Stimulated activated memory B cell treated with anti-CD40 and anti-IgM and Interleukin-4, amounts not matched to agents 10 μg/mL and 1 μg/mL and 100 μg/mL, for 72 hours (primary cell): ENCODE results near the gene MLXIP.
"Not testable (repeated sequence)": the region's sequence is repeated elsewhere in the genome, so short reads cannot be mapped to it uniquely, and the experiment has no call there.

ENCODE experiments used
- ATAC-seq: fragments of 150-1000 bp; cut with Tn5 transposase; 2 replicates; pipeline ENCODE4 v1.10.0; 2021
- H3K27ac Mint-ChIP-seq: one replicate; pipeline ENCODE4 v1.8.0; 2022; ENCODE audit warnings: mild to moderate bottlenecking, mixed read lengths
- H3K27me3 Mint-ChIP-seq: one replicate; pipeline ENCODE4 v1.8.0; 2022; ENCODE audit warnings: mixed read lengths
- H3K36me3 Mint-ChIP-seq: one replicate; pipeline ENCODE4 v1.8.0; 2022; ENCODE audit warnings: mixed read lengths
- H3K4me1 Mint-ChIP-seq: one replicate; pipeline ENCODE4 v1.8.0; 2022; ENCODE audit warnings: mixed read lengths
- H3K4me3 Mint-ChIP-seq: one replicate; pipeline ENCODE4 v1.8.0; 2022; ENCODE audit warnings: mild to moderate bottlenecking, moderate library complexity, mixed read lengths
- H3K9me3 Mint-ChIP-seq: one replicate; pipeline ENCODE4 v1.8.0; 2022; ENCODE audit warnings: mixed read lengths

The MLXIP gene

GRCh38 chr12:122078141-122079032 is at the start of gene MLXIP:
MLXIP (plus strand) TSS chr12:122078756; CDS start chr12:122078854, 98 bp downstream.
- Mint-ChIP-seq H3K4me3 (peak within 1 kb of the TSS; percentile 75), H3K27ac (peak within 1 kb of the TSS; percentile 65), H3K27me3 (no peaks in the 10 kb centered on the region), H3K4me1 (peaks cover 61% of the 10 kb centered on the region), H3K9me3 (no peaks in the 10 kb centered on the region), H3K36me3 (no peaks in the 10 kb centered on the region)
- peak; percentile 96 for ATAC-seq

- peak overlapping the region; percentile 51 for H3K4me3 Mint-ChIP-seq
- H3K36me3 Mint-ChIP-seq, result peaks cover 16% of the 10 kb centered on the region
- H3K4me1 Mint-ChIP-seq, result peaks cover 68% of the 10 kb centered on the region
- no peaks in the 10 kb centered on the region for H3K9me3 Mint-ChIP-seq
- peak overlapping the region; percentile 74 for H3K27ac Mint-ChIP-seq
- H3K27me3 Mint-ChIP-seq, result no peaks in the 10 kb centered on the region
- ATAC-seq, result peak; percentile 84
Measured at GRCh38 chr12:122028905-122029560, 49.5 kb upstream of the MLXIP start.

- no peaks in the 10 kb centered on the region for H3K27me3 Mint-ChIP-seq
- peak overlapping the region; percentile 40 for H3K4me3 Mint-ChIP-seq
- ATAC-seq, result peak; percentile 5
- H3K9me3 Mint-ChIP-seq, result no peaks in the 10 kb centered on the region
- H3K27ac Mint-ChIP-seq, result peak overlapping the region; percentile 74
- H3K4me1 Mint-ChIP-seq, result peaks cover 67% of the 10 kb centered on the region
- H3K36me3 Mint-ChIP-seq, result peaks cover 19% of the 10 kb centered on the region
Measured at GRCh38 chr12:122029620-122030423, 48.7 kb upstream of the MLXIP start.

- Mint-ChIP-seq H3K27me3 (no peaks in the 10 kb centered on the region), H3K36me3 (peaks cover 26% of the 10 kb centered on the region), H3K9me3 (no peaks in the 10 kb centered on the region), H3K4me3 (peak overlapping the region; percentile 40), H3K27ac (peak overlapping the region; percentile 74), H3K4me1 (peaks cover 62% of the 10 kb centered on the region)
- ATAC-seq, result peak; percentile 9
Measured at GRCh38 chr12:122030424-122031035, 48.0 kb upstream of the MLXIP start.

GRCh38 chr12:122031342-122032216 is 47.0 kb upstream of the MLXIP start:
- ATAC-seq, result no peak
- Mint-ChIP-seq H3K9me3 (no peaks in the 10 kb centered on the region), H3K4me3 (no peak overlapping the region), H3K4me1 (peaks cover 58% of the 10 kb centered on the region), H3K27ac (peak overlapping the region; percentile 74), H3K27me3 (no peaks in the 10 kb centered on the region), H3K36me3 (peaks cover 37% of the 10 kb centered on the region)

- Mint-ChIP-seq H3K27ac (peak overlapping the region; percentile 74), H3K27me3 (no peaks in the 10 kb centered on the region), H3K9me3 (no peaks in the 10 kb centered on the region)
Measured at GRCh38 chr12:122032580-122032979, 46.0 kb upstream of the MLXIP start.

GRCh38 chr12:122035292-122035691 is 43.3 kb upstream of the MLXIP start:
- no peaks in the 10 kb centered on the region for H3K9me3 Mint-ChIP-seq
- no peak overlapping the region for H3K27ac Mint-ChIP-seq
- peaks cover 25% of the 10 kb centered on the region for H3K4me1 Mint-ChIP-seq
- H3K4me3 Mint-ChIP-seq, result no peak overlapping the region
- peaks cover 39% of the 10 kb centered on the region for H3K36me3 Mint-ChIP-seq
- ATAC-seq, result no peak
- H3K27me3 Mint-ChIP-seq, result no peaks in the 10 kb centered on the region

More at GRCh38 chr12:122032580-122032979, 46.0 kb upstream of the MLXIP start:
- Mint-ChIP-seq H3K4me1 (peaks cover 50% of the 10 kb centered on the region), H3K36me3 (peaks cover 39% of the 10 kb centered on the region), H3K4me3 (no peak overlapping the region)
- ATAC-seq, result peak; percentile 54

GRCh38 chr12:122036153-122036552 is 42.4 kb upstream of the MLXIP start:
- Mint-ChIP-seq H3K9me3 (no peaks in the 10 kb centered on the region), H3K4me1 (peaks cover 16% of the 10 kb centered on the region), H3K27me3 (no peaks in the 10 kb centered on the region), H3K4me3 (no peak overlapping the region), H3K36me3 (peaks cover 43% of the 10 kb centered on the region), H3K27ac (no peak overlapping the region)
- no peak for ATAC-seq

GRCh38 chr12:122040579-122041386 is 37.8 kb upstream of the MLXIP start:
- no peaks in the 10 kb centered on the region for H3K27me3 Mint-ChIP-seq
- no peaks in the 10 kb centered on the region for H3K9me3 Mint-ChIP-seq
- H3K36me3 Mint-ChIP-seq, result peaks cover 41% of the 10 kb centered on the region
- no peak for ATAC-seq
- H3K27ac Mint-ChIP-seq, result no peak overlapping the region
- H3K4me3 Mint-ChIP-seq, result no peak overlapping the region
- H3K4me1 Mint-ChIP-seq, result no peaks in the 10 kb centered on the region

GRCh38 chr12:122041458-122041857 is 37.1 kb upstream of the MLXIP start:
- not testable (repeated sequence) for H3K9me3 Mint-ChIP-seq, H3K4me3 Mint-ChIP-seq, H3K27me3 Mint-ChIP-seq, H3K27ac Mint-ChIP-seq, H3K4me1 Mint-ChIP-seq, ATAC-seq
- peaks cover 41% of the 10 kb centered on the region for H3K36me3 Mint-ChIP-seq

GRCh38 chr12:122042910-122043309 is 35.6 kb upstream of the MLXIP start:
- H3K4me3 Mint-ChIP-seq, result no peak overlapping the region
- H3K27me3 Mint-ChIP-seq, result no peaks in the 10 kb centered on the region
- no peaks in the 10 kb centered on the region for H3K4me1 Mint-ChIP-seq
- ATAC-seq, result no peak
- peaks cover 38% of the 10 kb centered on the region for H3K36me3 Mint-ChIP-seq
- no peak overlapping the region for H3K27ac Mint-ChIP-seq
- H3K9me3 Mint-ChIP-seq, result no peaks in the 10 kb centered on the region

- H3K9me3 Mint-ChIP-seq, result no peaks in the 10 kb centered on the region
- ATAC-seq, result no peak
Measured at GRCh38 chr12:122043476-122043875, 35.1 kb upstream of the MLXIP start.

GRCh38 chr12:122045262-122045661 is 33.3 kb upstream of the MLXIP start:
- Mint-ChIP-seq H3K27ac (no peak overlapping the region), H3K27me3 (no peaks in the 10 kb centered on the region), H3K4me1 (no peaks in the 10 kb centered on the region), H3K9me3 (no peaks in the 10 kb centered on the region), H3K36me3 (peaks cover 44% of the 10 kb centered on the region), H3K4me3 (no peak overlapping the region)
- ATAC-seq, result no peak

More at GRCh38 chr12:122043476-122043875, 35.1 kb upstream of the MLXIP start:
- Mint-ChIP-seq H3K4me1 (no peaks in the 10 kb centered on the region), H3K36me3 (peaks cover 43% of the 10 kb centered on the region), H3K27me3 (no peaks in the 10 kb centered on the region), H3K4me3 (no peak overlapping the region), H3K27ac (no peak overlapping the region)
